Caco-2 (cell line): ENCODE results near the gene SNAPC2. TPM values are rescaled to one million over a fixed set of nuclear protein-coding genes. Genes with fewer than 3 reads are reported as not detected.

Source experiments
- BruUV-seq: library from RNA; stranded (reverse); fragments of 400-500 nt; replicated peaks from 2 replicates; lab custom pipeline; 2021; lab: Mats Ljungman, UMichigan
- CTCF ChIA-PET: fragments of 300-600 bp; sonication (Branson Sonifier 250); formaldehyde crosslinking; loops from one replicate; lab custom pipeline; 2022; ENCODE audit warnings: antibody characterized with exemption; lab: Charles Lee
- POLR2A ChIA-PET: fragments of 300-600 bp; sonication (Branson Sonifier 250); formaldehyde crosslinking; loops from one replicate; lab custom pipeline; 2022; ENCODE audit warnings: antibody characterized with exemption; lab: Charles Lee
- DNase-seq, 2 experiments: peaks; one replicate each; pipeline versions ENCODE4 v3.0.0 to v3.0.0-alpha.2; 2020 to 2022
- H3K27me3 ChIP-seq: replicated peaks from 2 replicates; pipeline ENCODE4 v1.6.0; 2011; ENCODE audit warnings: low read length; ENCODE audit not compliant: control insufficient read depth, insufficient read depth
- H3K36me3 ChIP-seq: 2 replicates; pipeline ENCODE4 v1.5.1; 2011; ENCODE audit warnings: low read length; ENCODE audit not compliant: control insufficient read depth, insufficient read depth
- H3K4me1 ChIP-seq: fragments of 250-450 bp; sonication (Bioruptor Pico); 2 replicates; pipeline ENCODE4 v1.5.1; 2020; ENCODE audit warnings: mild to moderate bottlenecking
- H3K4me3 ChIP-seq: 2 replicates; pipeline ENCODE4 v1.5.1; 2011; ENCODE audit warnings: low read depth, mild to moderate bottlenecking, control low read depth, low read length
- H3K9me3 ChIP-seq: fragments of 250-450 bp; sonication (Bioruptor Pico); 2 replicates; pipeline ENCODE4 v1.5.1; 2020; ENCODE audit warnings: mild to moderate bottlenecking, moderate library complexity
- H3K27ac Mint-ChIP-seq: one replicate; pipeline ENCODE4 v1.8.0; 2022; ENCODE audit warnings: mixed read lengths; ENCODE audit not compliant: unreplicated experiment
- H3K27me3 Mint-ChIP-seq: one replicate; pipeline ENCODE4 v1.8.0; 2022; ENCODE audit warnings: mixed read lengths; ENCODE audit not compliant: insufficient read depth, unreplicated experiment
- H3K36me3 Mint-ChIP-seq: one replicate; pipeline ENCODE4 v1.8.0; 2022; ENCODE audit warnings: mild to moderate bottlenecking, mixed read lengths; ENCODE audit not compliant: insufficient read depth, unreplicated experiment
- H3K4me1 Mint-ChIP-seq: one replicate; pipeline ENCODE4 v1.8.0; 2022; ENCODE audit warnings: low read depth, mixed read lengths; ENCODE audit not compliant: unreplicated experiment
- H3K4me3 Mint-ChIP-seq: one replicate; pipeline ENCODE4 v1.8.0; 2022; ENCODE audit warnings: mild to moderate bottlenecking, moderate library complexity, mixed read lengths; ENCODE audit not compliant: unreplicated experiment
- H3K9me3 Mint-ChIP-seq: one replicate; pipeline ENCODE4 v1.8.0; 2022; ENCODE audit warnings: mixed read lengths; ENCODE audit not compliant: unreplicated experiment
- intact Hi-C: fragments of 100-400 bp; cut with micrococcal nuclease; formaldehyde crosslinking; loops from one replicate; pipeline ENCODE4 v1.10.0; 2022; ENCODE audit not compliant: unreplicated experiment
- total RNA-seq: library from RNA; stranded (reverse); gene quantifications from 2 replicates; pipeline ENCODE4 v1.2.3, GENCODE V29; 2022
- TF ChIP-seq, protein P1 (sequence below), 2 experiments: fragments of 200-600 bp in 1 of 2; IDR thresholded peaks; 1 replicate in 1 of 2; 2 replicates in 1 of 2; pipeline versions ENCODE4 v1.5.1 to v1.8.0; 2011 to 2022; ENCODE audit warnings: antibody characterized with exemption in 1 of 2, control low read depth in 1 of 2, inconsistent platforms in 1 of 2, low read depth in 1 of 2, low read length in 1 of 2, mild to moderate bottlenecking in 1 of 2, moderate library complexity in 1 of 2; ENCODE audit not compliant: insufficient read depth in 1 of 2, severe bottlenecking in 1 of 2, unreplicated experiment in 1 of 2

Gene SNAPC2
- total RNA-seq, 1 experiment from 2014 or later = 10.4 TPM

DNA sequence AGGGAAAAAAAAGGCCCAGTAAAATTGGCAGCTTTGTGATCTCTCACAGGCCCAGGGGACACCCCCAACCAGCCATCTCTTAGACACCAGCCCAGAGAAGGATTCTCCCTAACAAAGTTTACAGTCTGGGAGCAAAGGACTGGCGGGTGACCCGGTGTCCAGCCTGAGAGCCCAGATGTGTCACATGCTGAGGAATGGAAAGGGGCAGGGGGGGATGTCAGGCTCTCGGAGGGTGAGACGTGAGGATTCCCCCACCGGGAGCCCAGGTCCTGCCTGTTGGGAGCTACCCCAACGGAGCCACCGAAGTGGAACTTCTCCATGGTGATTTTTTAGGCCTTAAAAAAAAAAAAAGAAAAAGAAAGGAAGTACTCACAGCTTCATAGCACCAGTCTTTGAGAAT lies 10.6 kb downstream of the SNAPC2 start:
- Mint-ChIP-seq H3K9me3 (no peaks in the 10 kb centered on the region), H3K27ac (no peak overlapping the region), H3K27me3 (no peaks in the 10 kb centered on the region), H3K4me3 (no peak overlapping the region), H3K36me3 (peaks cover 83% of the 10 kb centered on the region), H3K4me1 (peaks cover 10% of the 10 kb centered on the region)
- TF ChIP-seq, protein P1, sequence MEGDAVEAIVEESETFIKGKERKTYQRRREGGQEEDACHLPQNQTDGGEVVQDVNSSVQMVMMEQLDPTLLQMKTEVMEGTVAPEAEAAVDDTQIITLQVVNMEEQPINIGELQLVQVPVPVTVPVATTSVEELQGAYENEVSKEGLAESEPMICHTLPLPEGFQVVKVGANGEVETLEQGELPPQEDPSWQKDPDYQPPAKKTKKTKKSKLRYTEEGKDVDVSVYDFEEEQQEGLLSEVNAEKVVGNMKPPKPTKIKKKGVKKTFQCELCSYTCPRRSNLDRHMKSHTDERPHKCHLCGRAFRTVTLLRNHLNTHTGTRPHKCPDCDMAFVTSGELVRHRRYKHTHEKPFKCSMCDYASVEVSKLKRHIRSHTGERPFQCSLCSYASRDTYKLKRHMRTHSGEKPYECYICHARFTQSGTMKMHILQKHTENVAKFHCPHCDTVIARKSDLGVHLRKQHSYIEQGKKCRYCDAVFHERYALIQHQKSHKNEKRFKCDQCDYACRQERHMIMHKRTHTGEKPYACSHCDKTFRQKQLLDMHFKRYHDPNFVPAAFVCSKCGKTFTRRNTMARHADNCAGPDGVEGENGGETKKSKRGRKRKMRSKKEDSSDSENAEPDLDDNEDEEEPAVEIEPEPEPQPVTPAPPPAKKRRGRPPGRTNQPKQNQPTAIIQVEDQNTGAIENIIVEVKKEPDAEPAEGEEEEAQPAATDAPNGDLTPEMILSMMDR (IDR thresholded peaks at IDR 0.05; ENCODE audit: insufficient read depth in 1 of 2, low read depth in 1 of 2, low read length in 1 of 2, severe bottlenecking in 1 of 2, unreplicated experiment in 1 of 2) = no peak
- no peaks in the 10 kb centered on the region for H3K9me3 ChIP-seq
- H3K4me1 ChIP-seq = peaks cover 16% of the 10 kb centered on the region
- peaks cover 1% of the 10 kb centered on the region; the same call in 1 of the 2 replicates for H3K36me3 ChIP-seq
- ChIA-PET CTCF (interaction anchor here (0.9 to 2.5 kb wide), 2 partner anchors 10 to 14 kb away, joined by 3 to 19 read pairs; partner anchors contain the start of gene SNAPC2), POLR2A (no interaction called here)
- H3K27me3 ChIP-seq = no peaks in the 10 kb centered on the region
- DNase-seq = no peak
- intact Hi-C loops = no loop called here
- no TSS peak for BruUV-seq
- no peak overlapping the region for H3K4me3 ChIP-seq

DNA sequence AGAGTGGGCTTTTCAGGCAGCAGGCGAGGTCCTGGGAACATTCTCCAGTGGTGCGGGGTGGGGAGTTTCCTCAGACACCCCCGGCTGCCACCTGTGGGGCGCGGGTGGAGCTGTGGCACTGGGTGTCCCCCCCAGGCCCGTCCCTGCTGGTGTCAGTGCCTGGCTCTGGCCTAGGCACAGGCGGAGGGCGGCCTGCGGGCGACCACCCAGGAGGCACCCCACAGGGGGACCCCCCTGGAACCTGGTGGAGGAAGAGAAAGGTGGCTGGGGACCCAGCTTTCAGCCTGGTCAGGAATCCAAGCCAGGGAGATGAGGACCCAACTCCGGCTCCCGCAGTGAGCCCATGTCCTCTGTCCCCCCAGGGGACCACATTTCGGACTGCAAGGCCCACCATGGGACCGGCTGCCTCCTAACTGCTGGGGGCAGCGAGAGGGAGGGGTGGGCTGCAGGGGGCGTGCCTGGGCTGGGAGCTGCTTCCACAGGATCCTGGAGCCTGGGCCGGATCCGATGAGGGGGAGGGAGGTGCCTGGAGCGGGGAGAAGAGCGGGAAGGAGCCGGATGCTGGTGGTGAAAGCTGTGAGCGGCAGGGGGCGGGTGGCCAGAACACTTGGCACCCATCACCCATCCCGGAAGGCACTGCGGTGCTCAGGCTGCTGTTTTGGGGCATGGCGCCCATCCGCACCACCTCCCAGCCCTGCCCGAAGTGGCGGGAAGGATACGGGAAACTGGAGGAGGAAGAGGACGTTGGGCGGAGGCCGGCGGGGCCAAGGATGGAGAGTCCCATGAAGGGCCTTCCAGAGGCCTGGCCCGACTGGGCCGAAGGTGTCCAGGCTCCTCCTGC lies 11.3 kb downstream of the SNAPC2 start:
- Histone ChIP-seq H3K36me3 (peaks cover 1% of the 10 kb centered on the region; the same call in 1 of the 2 replicates), H3K9me3 (no peaks in the 10 kb centered on the region), H3K4me1 (peaks cover 12% of the 10 kb centered on the region), H3K27me3 (no peaks in the 10 kb centered on the region), H3K4me3 (no peak overlapping the region)
- Mint-ChIP-seq H3K4me3 (no peak overlapping the region), H3K27ac (no peak overlapping the region), H3K36me3 (peaks cover 84% of the 10 kb centered on the region), H3K9me3 (no peaks in the 10 kb centered on the region), H3K4me1 (peaks cover 10% of the 10 kb centered on the region), H3K27me3 (no peaks in the 10 kb centered on the region)
- TF ChIP-seq, protein P1 (IDR thresholded peaks at IDR 0.05; ENCODE audit: insufficient read depth in 1 of 2, low read depth in 1 of 2, low read length in 1 of 2, severe bottlenecking in 1 of 2, unreplicated experiment in 1 of 2) = no peak
- ChIA-PET POLR2A (interaction anchor here (0.7 kb wide), 1 partner anchor 13 kb away, joined by 3 read pairs; no protein-coding TSS in a partner anchor), CTCF (interaction anchor here (0.9 to 2.5 kb wide), 2 partner anchors 11 to 13 kb away, joined by 3 to 19 read pairs; partner anchors contain the start of gene SNAPC2)
- DNase-seq = no peak
- BruUV-seq = no TSS peak
- intact Hi-C loops = no loop called here

GRCh38 chr19:7932276-7932929 lies 12.3 kb downstream of the SNAPC2 start:
- Histone ChIP-seq H3K4me3 (no peak overlapping the region), H3K27me3 (no peaks in the 10 kb centered on the region), H3K9me3 (no peaks in the 10 kb centered on the region), H3K36me3 (peaks cover 1% of the 10 kb centered on the region; the same call in 1 of the 2 replicates), H3K4me1 (peaks cover 9% of the 10 kb centered on the region; the same call in 1 of the 2 replicates)
- ChIA-PET POLR2A (interaction anchor here (0.7 kb wide), 1 partner anchor 12 kb away, joined by 3 read pairs; no protein-coding TSS in a partner anchor), CTCF (no interaction called here)
- no peaks in the 10 kb centered on the region for H3K27me3 Mint-ChIP-seq
- TF ChIP-seq, protein P1 (IDR thresholded peaks at IDR 0.05; ENCODE audit: insufficient read depth in 1 of 2, low read depth in 1 of 2, low read length in 1 of 2, severe bottlenecking in 1 of 2, unreplicated experiment in 1 of 2) = no peak
- intact Hi-C loops = no loop called here
- H3K36me3 Mint-ChIP-seq = peaks cover 86% of the 10 kb centered on the region
- H3K4me1 Mint-ChIP-seq = peaks cover 10% of the 10 kb centered on the region
- no peaks in the 10 kb centered on the region for H3K9me3 Mint-ChIP-seq
- no peak overlapping the region for H3K4me3 Mint-ChIP-seq
- no peak overlapping the region for H3K27ac Mint-ChIP-seq
- no peak for DNase-seq
- no TSS peak for BruUV-seq
